K562 (cell line): ENCODE measurements around the gene COX15.

Experiments used
- TEAD4 ChIP-seq, 2 experiments: sonication (generic) in 1 of 2; formaldehyde crosslinking in 1 of 2; IDR thresholded peaks; 2 replicates each; pipeline versions ENCODE4 v1.6.1 to v1.8.0; 2012 to 2022; ENCODE audit warnings: borderline replicate concordance in 1 of 2, inconsistent platforms in 1 of 2, low read length in 1 of 2, mild to moderate bottlenecking in 1 of 2, missing genetic modification reagents in 1 of 2
- TF ChIP-seq, protein P1 (sequence below): fragments of 250-450 bp; sonication (Bioruptor Pico); IDR thresholded peaks from 2 replicates; pipeline ENCODE4 v1.8.0; 2021; ENCODE audit warnings: moderate library complexity, mild to moderate bottlenecking, inconsistent platforms
- TF ChIP-seq, protein P2 (sequence below), 2 experiments: fragments of 450-650 bp in 1 of 2; sonication (generic) in 1 of 2; formaldehyde crosslinking in 1 of 2; IDR thresholded peaks; 2 replicates each; pipeline versions ENCODE4 v1.7.1 to v1.9.0; 2016 to 2022; ENCODE audit warnings: inconsistent platforms in 1 of 2, mild to moderate bottlenecking in 1 of 2, missing genetic modification reagents in 1 of 2

DNA sequence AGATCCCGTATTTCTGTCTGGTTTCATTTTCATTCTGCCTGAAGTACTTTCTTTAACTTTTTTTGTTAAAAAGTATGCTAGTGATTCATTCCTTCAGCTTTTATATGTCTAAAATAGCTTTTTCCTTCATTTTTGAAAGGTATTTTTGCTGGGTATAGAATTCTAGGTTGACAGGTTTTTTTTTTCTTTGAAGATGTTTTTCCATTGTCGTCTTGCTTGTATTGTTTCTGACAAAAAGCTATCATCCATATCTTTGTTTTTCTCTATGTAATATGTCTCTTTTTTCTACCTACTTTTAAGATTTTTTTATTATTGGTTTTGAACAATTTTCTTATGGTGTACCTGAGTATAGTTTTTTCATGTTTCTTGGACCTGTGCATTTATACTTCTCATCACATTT is 8.3 kb upstream of the COX15 start:
- TF ChIP-seq, protein P1, sequence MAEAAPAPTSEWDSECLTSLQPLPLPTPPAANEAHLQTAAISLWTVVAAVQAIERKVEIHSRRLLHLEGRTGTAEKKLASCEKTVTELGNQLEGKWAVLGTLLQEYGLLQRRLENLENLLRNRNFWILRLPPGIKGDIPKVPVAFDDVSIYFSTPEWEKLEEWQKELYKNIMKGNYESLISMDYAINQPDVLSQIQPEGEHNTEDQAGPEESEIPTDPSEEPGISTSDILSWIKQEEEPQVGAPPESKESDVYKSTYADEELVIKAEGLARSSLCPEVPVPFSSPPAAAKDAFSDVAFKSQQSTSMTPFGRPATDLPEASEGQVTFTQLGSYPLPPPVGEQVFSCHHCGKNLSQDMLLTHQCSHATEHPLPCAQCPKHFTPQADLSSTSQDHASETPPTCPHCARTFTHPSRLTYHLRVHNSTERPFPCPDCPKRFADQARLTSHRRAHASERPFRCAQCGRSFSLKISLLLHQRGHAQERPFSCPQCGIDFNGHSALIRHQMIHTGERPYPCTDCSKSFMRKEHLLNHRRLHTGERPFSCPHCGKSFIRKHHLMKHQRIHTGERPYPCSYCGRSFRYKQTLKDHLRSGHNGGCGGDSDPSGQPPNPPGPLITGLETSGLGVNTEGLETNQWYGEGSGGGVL (CRISPR knock-in tag): no peak
- TF ChIP-seq TEAD4 (IDR thresholded peaks at IDR 0.05; ENCODE audit: low read length) (no peak), TEAD4 (CRISPR knock-in tag; IDR thresholded peaks at IDR 0.05; ENCODE audit: borderline replicate concordance) (no peak)
- TF ChIP-seq, protein P2, sequence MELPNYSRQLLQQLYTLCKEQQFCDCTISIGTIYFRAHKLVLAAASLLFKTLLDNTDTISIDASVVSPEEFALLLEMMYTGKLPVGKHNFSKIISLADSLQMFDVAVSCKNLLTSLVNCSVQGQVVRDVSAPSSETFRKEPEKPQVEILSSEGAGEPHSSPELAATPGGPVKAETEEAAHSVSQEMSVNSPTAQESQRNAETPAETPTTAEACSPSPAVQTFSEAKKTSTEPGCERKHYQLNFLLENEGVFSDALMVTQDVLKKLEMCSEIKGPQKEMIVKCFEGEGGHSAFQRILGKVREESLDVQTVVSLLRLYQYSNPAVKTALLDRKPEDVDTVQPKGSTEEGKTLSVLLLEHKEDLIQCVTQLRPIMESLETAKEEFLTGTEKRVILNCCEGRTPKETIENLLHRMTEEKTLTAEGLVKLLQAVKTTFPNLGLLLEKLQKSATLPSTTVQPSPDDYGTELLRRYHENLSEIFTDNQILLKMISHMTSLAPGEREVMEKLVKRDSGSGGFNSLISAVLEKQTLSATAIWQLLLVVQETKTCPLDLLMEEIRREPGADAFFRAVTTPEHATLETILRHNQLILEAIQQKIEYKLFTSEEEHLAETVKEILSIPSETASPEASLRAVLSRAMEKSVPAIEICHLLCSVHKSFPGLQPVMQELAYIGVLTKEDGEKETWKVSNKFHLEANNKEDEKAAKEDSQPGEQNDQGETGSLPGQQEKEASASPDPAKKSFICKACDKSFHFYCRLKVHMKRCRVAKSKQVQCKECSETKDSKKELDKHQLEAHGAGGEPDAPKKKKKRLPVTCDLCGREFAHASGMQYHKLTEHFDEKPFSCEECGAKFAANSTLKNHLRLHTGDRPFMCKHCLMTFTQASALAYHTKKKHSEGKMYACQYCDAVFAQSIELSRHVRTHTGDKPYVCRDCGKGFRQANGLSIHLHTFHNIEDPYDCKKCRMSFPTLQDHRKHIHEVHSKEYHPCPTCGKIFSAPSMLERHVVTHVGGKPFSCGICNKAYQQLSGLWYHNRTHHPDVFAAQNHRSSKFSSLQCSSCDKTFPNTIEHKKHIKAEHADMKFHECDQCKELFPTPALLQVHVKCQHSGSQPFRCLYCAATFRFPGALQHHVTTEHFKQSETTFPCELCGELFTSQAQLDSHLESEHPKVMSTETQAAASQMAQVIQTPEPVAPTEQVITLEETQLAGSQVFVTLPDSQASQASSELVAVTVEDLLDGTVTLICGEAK (IDR thresholded peaks at IDR 0.05): no peak
- TF ChIP-seq, protein P2 (CRISPR knock-in tag; IDR thresholded peaks at IDR 0.05): no peak
